Measurements from ENCODE around the gene PCDHA8.
"Not testable (repeated sequence)": the region's sequence is repeated elsewhere in the genome, so short reads cannot be mapped to it uniquely, and the experiment has no call there.

Gene PCDHA8

DNA sequence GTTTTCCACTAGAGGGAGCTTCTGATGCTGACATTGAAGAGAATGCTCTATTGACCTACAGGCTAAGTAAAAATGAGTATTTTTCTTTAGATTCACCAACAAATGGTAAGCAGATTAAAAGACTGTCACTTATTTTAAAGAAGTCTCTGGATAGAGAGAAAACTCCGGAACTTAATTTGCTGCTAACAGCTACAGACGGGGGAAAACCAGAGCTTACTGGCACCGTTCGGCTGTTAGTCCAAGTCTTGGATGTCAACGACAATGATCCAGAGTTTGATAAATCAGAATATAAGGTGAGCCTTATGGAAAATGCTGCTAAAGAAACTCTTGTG, 28.5 kb downstream of the PCDHA8 start:
- DNase-seq (ENCODE audit: low read depth): no peak

DNA sequence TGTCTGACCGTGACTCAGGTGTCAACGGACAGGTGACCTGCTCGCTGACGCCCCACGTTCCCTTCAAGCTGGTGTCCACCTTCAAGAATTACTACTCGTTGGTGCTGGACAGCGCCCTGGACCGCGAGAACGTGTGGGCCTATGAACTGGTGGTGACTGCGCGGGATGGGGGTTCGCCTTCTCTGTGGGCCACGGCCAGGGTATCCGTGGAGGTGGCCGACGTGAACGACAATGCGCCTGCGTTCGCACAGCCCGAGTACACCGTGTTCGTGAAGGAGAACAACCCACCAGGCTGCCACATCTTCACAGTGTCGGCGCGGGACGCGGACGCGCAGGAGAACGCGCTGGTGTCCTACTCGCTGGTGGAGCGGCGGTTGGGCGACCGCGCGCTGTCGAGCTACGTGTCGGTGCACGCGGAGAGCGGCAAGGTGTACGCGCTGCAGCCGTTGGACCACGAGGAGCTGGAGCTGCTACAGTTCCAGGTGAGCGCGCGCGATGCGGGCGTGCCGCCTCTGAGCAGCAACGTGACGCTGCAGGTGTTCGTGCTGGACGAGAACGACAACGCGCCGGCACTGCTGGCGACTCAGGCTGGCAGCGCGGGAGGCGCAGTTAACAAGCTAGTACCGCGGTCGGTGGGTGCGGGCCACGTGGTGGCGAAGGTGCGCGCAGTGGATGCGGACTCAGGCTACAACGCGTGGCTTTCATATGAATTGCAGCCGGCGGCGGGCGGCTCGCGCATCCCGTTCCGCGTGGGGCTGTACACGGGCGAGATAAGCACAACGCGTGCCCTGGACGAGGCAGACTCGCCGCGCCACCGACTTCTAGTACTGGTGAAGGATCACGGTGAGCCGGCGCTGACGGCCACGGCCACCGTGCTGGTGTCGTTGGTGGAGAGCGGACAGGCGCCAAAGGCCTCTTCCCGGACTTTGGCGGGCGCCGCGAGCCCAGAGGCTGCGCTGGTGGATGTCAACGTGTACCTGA, 29.5 kb downstream of the PCDHA8 start:
- no peak for DNase-seq (ENCODE audit: low read depth)

DNA sequence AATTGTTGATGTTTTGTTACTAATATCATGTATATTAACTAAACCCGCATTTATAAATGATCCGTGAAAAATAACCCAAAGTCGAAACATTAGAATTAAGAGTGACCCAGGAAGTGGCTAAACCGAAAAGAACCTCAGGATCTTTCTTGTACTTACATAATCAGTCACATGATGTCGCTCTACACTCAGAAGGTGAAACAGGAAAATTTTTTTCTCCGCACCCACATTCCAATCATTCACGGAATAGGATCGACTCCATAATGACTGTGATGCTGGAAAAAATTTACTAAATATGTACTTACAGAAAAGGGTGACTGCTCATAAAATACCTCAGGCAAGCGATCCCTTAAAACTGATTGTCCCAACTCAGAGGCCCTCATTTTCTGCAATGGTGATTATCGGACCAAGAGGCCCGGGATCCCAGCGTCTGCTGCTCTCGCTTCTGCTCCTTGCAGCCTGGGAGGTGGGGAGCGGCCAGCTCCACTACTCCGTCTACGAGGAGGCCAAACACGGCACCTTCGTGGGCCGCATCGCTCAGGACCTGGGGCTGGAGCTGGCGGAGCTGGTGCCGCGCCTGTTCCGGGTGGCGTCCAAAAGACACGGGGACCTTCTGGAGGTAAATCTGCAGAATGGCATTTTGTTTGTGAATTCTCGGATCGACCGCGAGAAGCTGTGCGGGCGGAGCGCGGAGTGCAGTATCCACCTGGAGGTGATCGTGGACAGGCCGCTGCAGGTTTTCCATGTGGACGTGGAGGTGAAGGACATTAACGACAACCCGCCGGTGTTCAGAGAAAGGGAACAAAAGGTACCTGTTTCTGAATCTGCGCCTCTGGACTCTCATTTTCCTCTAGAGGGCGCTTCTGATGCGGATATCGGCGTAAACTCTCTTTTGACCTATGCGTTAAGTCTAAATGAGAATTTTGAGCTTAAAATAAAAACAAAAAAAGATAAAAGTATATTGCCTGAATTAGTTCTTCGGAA, 34.4 kb downstream of the PCDHA8 start, which contains the start of gene PCDHA12:
Gene PCDHA12, plus strand, starts transcription at position 224 of the 981 bp plus-strand sequence. Its CDS starts 165 bp downstream, at position 389.
- no peak for DNase-seq (ENCODE audit: low read depth)

DNA sequence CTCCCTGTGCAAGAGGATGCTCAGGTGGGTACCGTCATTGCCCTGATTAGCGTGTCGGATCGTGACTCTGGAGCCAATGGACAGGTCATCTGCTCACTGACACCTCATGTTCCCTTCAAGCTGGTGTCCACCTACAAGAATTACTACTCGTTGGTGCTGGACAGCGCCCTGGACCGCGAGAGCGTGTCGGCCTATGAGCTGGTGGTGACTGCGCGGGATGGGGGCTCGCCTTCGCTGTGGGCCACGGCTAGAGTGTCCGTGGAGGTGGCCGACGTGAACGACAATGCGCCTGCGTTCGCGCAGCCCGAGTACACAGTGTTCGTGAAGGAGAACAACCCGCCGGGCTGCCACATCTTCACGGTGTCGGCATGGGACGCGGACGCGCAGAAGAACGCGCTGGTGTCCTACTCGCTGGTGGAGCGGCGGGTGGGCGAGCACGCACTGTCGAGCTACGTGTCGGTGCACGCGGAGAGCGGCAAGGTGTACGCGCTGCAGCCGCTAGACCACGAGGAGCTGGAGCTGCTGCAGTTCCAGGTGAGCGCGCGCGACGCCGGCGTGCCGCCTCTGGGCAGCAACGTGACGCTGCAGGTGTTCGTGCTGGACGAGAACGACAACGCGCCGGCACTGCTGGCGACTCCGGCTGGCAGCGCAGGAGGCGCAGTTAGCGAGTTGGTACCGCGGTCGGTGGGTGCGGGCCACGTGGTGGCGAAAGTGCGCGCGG, 35.7 kb downstream of the PCDHA8 start:
- not testable (repeated sequence) for DNase-seq (ENCODE audit: low read depth)

DNA sequence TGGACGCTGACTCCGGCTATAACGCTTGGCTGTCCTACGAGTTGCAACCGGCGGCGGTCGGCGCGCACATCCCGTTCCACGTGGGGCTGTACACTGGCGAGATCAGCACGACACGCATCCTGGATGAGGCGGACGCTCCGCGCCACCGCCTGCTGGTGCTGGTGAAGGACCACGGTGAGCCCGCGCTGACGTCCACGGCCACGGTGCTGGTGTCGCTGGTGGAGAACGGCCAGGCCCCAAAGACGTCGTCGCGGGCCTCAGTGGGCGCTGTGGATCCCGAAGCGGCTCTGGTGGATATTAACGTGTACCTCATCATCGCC, 36.2 kb downstream of the PCDHA8 start:
- no peak for DNase-seq (ENCODE audit: low read depth)

DNA sequence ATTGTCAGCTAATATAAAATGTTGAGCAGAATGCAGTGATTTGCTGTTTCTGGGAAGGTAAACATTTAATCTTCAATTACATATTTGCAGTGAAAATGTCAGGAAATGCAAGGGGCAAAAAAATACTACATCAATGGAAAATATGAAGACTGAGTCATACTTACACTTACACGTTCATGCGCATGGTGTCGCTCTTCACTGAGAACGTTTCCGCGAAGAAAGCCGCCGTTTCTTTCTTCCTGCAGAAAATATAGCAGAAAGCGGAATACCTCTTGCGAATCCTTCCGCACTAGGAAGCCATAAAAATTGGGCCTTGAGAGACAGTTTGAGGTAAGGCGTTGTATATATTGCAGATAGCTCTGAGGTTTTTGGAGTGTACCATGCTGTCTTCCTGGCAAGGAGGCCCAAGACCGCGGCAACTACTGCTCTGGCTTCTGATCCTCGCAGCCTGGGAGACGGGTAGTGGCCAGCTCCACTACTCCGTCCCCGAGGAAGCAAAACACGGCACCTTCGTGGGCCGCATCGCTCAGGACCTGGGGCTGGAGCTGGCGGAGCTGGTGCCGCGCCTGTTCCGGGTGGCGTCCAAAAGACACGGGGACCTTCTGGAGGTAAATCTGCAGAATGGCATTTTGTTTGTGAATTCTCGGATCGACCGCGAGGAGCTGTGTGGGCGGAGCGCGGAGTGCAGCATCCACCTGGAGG, 41.1 kb downstream of the PCDHA8 start, which contains the start of gene PCDHA13:
Gene PCDHA13, plus strand, starts transcription at position 236 of the 702 bp plus-strand sequence. Its CDS starts 145 bp downstream, at position 381.
- no peak for DNase-seq (ENCODE audit: low read depth)

DNA sequence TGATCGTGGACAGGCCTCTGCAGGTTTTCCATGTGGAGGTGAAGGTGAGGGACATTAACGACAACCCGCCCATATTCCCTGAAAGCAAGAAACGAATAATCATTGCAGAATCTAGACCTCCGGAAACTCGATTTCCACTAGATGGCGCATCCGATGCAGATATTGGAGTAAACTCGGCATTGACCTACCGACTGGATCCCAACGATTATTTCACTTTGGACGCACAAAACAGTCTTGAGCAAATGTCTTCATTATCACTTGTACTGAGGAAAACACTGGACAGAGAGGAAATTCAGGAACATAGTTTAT, 41.6 kb downstream of the PCDHA8 start:
- no peak for DNase-seq (ENCODE audit: low read depth)

DNA sequence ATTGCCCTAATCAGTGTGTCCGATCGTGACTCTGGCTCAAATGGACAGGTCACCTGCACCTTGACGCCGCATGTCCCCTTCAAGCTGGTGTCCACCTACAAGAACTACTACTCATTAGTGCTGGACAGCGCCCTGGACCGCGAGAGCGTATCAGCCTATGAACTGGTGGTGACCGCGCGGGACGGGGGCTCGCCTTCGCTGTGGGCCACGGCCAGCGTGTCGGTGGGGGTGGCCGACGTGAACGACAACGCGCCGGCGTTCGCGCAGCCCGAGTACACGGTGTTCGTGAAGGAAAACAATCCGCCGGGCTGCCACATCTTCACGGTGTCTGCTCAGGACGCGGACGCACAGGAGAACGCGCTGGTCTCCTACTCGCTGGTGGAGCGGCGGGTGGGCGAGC, 42.4 kb downstream of the PCDHA8 start:
- no peak for DNase-seq (ENCODE audit: low read depth)

DNA sequence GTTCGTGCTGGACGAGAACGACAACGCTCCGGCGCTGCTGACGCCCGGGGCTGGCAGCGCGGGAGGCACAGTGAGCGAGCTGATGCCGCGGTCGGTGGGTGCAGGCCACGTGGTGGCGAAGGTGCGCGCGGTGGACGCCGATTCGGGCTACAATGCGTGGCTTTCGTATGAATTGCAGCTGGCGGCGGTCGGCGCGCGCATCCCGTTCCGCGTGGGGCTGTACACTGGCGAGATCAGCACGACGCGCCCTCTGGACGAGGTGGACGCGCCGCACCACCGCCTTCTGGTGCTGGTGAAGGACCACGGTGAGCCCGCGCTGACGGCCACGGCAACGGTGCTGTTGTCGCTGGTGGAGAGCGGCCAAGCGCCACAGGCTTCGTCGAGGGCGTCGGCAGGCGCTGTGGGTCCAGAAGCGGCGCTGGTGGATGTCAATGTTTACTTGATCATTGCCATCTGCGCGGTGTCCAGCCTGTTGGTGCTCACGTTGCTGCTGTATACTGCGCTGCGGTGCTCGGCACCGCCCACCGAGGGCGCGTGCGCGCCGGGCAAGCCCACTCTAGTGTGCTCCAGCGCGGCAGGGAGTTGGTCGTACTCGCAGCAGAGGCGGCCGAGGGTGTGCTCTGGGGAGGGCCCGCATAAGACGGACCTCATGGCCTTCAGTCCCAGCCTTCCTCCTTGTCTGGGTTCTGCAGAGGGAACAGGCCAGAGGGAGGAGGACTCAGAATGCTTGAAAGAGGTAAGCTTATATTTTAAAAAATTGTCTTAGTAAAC, 43.1 kb downstream of the PCDHA8 start:
- no peak for DNase-seq (ENCODE audit: low read depth)
